Measurements from ENCODE around the gene DMKN.
"Not testable (repeated sequence)": the region's sequence is repeated elsewhere in the genome, so short reads cannot be mapped to it uniquely, and the experiment has no call there.

Gene DMKN

DNA sequence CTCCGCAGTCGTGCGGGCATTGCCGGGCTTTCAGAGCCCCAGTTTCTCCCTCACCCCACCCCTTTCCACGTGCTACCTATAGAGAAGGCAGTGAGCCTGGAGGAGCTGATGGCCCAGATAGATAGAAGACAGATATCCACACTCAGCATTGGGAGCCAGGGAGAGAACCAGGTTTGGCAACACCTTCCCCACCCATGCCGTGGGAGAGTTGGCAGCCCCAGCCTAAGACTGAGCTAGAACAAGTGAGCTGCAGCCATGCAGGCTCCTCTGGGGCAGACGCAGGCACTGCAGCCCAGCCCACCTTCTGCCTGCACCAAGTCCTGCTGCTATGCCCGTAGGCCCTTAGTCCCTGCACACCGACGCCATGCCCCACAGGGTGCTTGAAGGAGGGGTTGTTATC is 12.8 kb downstream of the DMKN start:
- DNase-seq (ENCODE audit: low read depth in 1 of 2, low spot score in 1 of 2) = no peak

DNA sequence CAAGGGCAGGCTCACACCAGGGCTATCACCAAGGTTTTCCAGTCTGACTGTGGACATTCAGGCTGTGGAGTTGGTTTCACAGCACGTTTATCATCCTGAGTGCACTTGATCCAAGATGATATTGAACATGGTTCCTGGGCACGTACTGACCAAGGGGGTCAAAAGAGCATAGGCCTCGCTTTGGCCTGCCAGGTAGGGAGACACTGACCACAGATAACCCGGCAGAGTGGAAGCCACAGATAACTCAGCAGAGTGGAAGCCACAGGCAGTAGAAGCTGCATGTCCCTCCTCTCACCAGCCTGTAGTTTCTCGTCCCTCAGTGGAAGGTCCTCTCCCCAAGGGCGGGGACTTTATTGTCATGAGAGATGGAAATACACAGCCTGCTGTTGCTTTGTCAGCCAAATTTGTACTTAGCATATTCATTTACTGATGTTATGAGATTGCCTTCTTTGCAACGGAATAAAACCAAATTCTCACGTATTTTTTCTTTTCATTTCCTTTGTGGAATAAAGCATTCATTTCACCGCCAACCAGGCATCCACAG is 14.4 kb downstream of the DMKN start:
- DNase-seq (ENCODE audit: low read depth in 1 of 2, low spot score in 1 of 2) = no peak

DNA sequence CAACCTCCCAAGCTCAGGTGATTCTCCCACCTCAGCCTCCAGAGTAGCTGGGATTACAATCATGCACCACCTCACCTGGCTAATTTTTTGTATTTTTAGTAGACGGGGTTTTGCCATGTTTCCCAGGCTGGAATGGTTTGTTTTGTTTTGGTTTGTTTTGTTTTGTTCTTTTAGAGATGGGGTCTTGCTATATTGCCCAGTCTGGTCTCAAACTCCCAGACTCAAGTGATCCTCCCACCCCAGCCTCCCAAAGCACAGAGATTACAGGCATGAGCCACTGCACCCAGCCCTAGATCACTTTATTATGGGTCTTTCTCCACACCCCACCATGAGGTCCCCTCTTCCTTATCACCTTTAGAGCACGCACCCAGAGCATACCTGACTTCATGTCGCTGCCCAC is 15.2 kb downstream of the DMKN start:
- DNase-seq (ENCODE audit: low read depth in 1 of 2, low spot score in 1 of 2) = no peak

DNA sequence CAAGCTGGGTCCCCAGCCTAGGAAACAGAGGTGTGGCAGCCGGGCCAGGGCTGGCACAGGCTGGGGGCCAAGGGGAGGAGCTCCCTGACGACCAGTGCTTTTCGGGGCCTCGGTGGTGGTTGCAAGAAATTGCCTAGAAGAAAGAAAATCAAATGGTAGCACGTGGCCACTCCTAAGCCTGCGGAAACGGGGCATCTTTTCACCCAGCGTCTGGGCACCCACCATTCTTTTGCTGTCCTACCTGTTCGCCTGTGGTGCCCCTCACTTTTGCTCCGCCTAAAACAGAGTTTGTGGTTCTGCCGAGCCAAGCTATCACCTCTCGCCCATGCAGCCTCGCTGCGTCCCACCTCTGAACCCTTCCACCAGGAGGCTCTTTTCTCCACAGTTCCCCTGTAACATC is 16.0 kb downstream of the DMKN start:
- no peak for DNase-seq (ENCODE audit: low read depth in 1 of 2, low spot score in 1 of 2)

DNA sequence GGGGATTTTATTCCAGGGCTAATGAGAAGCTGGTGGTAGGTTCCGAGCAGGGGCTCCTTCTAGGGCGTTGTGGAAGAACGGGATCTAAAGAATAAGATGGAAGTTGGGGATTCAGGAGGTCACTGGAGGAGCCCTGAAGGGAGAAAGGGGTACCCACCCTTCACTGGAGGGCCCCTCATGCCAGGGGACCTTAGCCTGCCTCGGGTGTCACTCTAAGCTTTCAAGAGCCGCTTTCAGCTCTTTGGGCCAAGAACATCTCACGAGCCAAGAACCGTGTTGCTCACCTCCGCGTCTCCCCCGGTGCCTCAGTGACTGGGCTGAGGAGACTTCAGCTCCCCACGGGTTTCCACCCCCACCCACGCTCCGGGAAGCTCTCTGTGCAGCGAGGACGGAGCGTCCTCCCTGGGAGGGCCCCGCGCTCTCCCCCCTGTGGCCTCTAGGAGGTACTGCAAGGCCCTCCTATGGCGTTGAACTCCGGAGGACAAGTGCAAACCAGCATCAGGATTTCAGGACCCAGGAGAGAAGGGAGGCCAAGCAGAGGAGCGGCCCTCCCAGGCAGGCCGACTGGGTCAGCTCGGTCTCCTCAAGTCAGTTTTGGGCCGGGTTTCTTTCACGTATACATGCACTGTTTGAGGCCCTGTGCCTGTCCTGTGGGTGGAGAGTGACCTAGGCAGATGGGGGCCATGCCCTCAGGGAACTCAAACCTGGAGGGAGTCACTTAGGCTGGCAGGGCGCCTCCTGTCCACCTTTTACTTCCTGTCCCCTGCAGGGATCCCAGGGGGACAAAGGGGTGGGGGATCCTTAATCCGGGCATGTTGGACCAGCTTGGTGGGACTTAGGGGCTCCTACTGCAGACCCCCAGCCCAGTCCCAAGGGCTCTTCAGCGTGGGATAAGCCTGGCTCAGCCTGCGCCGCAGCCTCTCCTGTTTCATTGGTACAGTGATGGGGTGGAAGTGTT is 18.1 kb downstream of the DMKN start:
- DNase-seq (ENCODE audit: low read depth in 1 of 2, low spot score in 1 of 2) = peak; percentile 33 to 57

DNA sequence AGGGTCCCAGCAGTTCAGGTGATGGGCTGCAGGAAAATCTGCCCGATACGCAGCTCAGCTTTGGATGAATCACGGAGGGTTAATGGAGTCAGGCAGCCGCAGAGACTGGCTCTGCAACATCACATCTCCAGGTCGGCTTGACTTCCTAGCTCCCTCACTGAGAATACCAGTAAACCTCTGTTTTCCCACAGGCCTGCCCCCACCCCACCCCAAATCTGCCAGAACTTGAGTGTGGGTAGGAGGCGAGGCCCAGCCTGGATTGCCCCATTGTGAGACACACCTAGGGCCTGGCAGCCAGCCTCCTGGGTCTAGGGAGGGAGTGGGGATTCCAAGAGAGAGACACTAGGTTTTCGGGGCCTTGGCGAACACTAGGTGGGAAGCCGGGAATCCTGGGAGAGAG is 19.5 kb downstream of the DMKN start:
- DNase-seq (ENCODE audit: low read depth in 1 of 2, low spot score in 1 of 2) = no peak

DNA sequence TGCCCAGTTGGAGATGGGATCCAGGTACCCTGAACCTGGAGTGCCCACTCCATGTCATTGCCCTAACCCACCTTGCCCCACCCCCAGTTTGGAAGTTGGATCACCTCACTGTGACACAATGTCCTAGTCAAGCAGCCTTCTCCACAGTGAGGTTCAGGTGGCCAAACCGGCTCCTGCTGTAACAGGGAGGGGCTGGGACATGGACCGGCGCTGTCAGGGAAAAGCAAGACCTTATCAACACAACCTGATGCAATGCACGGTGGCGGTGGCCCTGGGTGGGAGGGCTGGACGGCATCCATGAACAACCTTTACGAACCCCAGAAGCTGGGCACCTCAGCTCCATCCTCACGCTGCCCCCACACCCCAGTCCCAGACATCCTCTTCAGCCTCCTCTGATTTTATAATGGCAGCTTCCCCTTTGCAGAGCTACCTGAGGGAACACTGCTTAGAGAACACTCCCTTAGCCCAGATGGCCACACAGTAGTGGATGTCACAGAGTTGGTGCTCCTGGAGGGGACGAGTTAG is 21.6 kb downstream of the DMKN start:
- DNase-seq (ENCODE audit: low read depth in 1 of 2, low spot score in 1 of 2) = no peak

DNA sequence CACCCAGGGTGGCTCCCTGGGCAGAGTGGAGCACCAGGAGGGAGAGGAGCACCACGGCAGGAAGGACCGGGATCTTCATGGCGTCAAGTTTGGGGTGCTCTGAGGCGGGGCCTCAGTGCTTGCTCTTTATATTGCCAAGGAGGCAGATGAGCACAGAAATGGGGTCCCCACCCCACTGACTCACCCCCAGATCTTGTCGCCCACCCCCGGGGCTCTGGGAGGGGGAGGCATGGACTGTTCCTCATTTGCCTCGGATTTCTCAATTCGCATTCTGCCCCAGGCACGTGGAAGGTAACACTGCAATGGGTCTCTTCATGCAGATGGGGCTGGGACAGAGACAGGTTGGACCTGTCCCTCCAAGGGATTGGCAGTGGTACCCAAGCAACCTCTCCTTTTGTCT is 23.1 kb downstream of the DMKN start, which contains the start of gene KRTDAP:
Gene KRTDAP (minus strand): TSS at position 101 of the 400 bp plus-strand sequence. CDS start 22 bp downstream, at position 79.
- DNase-seq (ENCODE audit: low read depth in 1 of 2, low spot score in 1 of 2) = no peak

DNA sequence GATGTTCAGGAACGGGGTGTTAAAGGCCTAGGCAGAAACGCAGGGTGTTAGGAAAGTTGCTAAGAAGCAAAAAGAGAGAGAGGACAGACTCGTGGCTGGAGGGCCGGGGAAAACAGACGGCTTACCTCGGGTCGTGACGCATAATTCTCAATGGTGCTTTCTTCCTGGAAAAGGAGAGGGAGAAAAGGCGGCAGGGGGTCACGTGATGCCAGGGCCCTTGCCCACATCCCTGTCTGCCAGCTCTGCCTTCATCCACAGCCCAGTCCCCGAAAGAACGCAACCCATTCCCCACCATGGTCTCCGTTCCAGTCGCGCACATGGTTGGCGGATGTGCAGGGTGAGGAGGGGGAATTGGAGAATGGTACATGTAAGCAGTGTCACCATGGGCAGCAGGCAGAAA is 24.8 kb downstream of the DMKN start:
- DNase-seq (ENCODE audit: low read depth in 1 of 2, low spot score in 1 of 2) = no peak

DNA sequence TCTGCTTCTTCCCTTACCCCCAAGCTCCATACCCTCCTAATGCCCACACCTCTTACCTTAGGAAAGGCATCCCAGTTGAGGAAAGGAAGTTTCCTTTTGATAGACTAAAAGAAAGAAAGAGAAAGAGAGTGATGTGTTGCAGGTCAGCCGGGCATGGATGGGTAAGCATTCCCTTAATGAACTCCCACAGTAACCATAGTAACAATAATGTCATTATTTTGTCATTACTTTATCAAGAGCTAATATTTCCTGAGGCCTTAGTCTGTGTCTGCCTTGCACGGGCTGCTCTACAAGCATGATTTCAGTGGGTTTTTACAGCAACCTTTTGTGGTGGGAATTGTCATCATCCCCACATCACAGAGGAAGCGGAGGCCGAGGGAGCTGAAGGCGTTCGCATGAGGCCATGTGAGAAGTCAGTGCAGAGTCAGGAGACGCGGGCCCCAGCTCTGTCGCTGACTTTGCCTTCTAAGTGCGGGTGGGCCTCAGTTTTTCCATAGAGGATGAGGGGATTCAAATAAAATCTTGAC is 25.7 kb downstream of the DMKN start:
- no peak for DNase-seq (ENCODE audit: low read depth in 1 of 2, low spot score in 1 of 2)

DNA sequence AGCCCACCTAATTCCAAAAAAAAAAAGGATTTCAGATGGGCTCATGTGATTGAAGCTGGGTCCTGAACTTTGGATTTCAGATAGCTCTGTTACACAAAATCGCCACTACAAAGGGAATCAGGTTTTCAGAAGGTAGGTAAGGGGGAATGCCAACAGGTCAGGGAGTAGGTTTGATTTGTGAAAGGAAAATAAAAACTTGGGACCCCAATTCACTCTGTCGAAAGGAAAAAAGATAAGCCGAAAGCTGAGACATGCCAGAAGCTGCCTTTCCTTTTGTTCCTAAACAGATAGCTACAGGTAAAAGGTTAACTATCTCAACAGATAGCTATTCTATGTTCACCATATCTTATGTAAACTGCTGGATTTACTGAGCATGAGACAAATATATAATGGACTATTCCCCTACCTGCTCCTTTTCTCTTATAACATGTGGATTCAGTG is 27.2 kb downstream of the DMKN start:
- DNase-seq (ENCODE audit: low read depth in 1 of 2, low spot score in 1 of 2) = no peak

DNA sequence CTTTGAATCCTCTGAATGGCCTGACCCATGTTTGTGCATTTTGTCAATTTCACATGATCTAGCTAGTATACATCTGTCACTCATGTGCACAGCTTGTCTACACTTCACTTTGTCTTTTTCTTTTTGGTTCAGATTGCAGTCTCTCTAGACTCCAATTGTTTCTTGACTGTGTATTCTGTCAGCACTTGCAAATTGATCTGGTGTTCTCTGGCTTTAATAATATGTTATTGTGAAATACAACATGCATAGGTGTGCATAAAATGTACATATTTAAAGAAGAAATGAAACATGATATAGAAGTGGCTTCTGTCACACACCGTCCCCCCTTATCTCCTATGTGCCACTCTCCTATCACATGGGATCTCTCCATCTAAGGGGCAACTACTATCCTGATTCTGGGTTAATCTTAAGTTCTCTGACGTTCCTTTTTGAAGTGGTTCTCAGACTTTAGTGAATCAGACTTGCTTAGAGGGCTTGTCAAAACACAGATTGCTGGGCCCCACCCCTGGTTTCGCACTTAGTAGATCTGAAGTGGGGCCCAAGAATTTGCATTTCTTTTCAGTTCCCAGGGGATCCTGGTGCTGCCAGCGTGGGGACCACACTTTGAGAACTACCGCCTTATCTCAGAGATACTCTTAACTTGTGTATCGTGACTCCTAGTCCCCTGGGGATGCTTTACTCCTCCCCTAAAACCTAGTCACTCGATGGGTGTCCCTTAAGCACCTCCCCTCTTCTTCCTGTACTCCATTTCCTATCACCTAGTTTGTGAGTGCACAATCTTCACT is 29.0 kb downstream of the DMKN start:
- DNase-seq (ENCODE audit: low read depth in 1 of 2, low spot score in 1 of 2) = no peak

DNA sequence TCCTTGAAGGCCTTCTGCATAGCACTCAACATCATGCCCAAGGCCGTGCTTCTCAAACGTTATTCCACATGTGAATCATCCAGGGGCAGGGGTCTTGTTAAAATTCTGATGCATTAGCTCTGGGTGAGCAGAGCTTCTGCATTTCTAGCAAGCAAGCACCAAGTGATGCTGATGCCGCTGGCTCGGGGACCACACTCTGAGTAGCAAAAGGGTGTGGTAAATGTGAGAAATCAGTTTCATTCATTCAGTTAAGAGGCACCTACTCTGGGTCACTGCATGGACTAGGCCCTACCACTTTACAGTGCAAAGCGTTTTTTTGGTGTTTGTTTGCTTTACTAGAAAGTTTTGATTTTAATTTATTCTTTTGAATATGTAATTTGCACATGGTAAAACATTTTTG is 30.4 kb downstream of the DMKN start:
- DNase-seq (ENCODE audit: low read depth in 1 of 2, low spot score in 1 of 2) = no peak

DNA sequence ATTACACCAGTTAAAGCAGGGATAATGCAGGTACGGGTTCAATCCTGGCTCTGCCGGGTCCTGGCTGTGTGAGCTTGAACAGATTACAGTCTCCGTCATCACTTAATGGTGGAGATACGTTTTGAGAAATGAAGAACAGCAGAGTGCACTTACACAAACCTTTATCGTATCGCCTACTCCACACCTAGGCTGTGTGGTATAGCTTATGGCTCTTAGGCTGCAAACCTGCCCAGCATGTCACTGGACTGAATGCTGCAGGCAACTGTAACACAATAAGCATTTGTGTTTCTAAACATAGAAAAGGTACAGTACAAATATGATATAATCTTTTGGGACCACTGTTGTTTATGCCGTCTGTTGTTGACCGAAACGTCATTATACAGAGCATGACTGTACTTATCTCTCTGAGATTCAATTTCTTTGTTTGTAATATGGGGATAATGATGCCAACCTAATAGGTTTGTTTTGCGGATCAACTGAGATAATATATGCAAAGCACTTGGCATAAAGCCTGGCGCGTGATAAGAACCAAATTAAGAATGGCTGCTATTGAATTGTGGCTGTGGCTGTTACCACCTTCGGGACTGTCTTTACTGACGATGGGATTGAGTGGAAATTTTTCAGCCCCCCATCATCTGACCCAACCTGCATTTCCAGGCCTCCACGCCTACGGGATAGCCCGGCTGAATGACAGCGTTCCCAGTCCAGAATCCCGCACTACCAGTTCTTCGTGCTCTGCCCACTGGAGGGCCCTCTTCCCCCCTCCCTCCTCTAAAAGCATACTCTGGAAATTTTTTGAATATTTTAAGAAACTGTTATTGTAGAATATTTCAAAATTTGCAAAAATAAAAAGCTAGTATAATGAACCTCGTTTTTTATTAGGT is 34.4 kb downstream of the DMKN start:
- DNase-seq (ENCODE audit: low read depth in 1 of 2, low spot score in 1 of 2) = no peak

DNA sequence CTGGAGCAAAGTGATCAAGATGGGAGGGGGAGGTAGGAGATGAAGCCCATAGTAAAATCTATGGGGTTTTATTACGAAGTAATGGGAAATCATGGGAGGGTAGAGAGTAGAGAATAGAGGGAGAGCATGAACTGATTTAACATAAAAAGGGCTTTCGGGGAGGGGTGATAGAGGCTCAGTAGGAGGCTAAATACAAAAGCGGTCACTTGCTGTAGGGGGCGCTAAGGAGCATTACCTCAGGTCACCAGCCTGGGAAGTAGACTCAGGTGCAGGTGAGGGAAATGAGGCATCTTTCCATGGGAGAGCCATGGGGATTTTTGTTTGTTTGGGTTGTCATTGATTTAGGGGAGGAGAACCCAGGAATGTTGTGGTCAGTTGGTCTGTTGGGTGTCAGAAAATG is 37.3 kb downstream of the DMKN start:
- no peak for DNase-seq (ENCODE audit: low read depth in 1 of 2, low spot score in 1 of 2)

DNA sequence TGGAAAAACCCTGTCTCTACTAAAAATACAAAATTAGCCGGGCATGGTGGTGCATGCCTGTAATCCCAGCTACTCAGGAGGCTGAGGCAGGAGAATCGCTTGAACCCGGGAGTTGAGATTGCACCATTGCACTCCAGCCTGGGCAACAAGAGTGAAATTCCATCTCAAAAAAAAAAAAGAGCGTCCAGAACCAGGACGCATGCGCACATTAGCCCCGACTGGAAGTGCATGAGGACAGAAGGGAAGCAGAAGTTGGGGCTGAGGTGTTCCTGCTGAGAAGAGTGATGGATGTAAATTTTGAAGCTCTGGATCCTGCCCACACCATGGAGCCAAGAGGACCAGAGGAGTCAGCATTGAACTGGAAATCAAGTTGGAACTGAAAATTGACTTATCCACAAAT is 38.9 kb downstream of the DMKN start:
- not testable (repeated sequence) for DNase-seq (ENCODE audit: low read depth in 1 of 2, low spot score in 1 of 2)

DNA sequence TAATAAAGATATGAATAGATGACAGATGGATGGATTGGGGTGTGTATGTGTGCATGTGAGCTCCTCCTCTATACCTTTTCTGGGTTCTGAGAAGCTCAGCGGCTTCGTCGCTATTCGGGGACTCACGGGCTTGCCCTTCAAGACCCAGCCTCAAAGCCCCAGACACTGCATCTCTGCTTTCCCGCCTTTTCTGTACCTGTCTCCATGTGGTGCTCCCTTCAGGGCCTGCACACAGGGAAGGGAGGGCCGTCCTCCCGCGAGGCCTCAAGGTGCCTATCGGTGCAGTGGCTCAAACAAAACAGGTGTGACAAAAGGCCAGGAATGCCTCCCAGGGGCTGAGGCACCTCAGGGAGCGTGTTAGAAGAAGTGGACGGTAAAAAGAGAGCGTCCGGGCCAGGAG is 39.3 kb downstream of the DMKN start:
- DNase-seq (ENCODE audit: low read depth in 1 of 2, low spot score in 1 of 2) = no peak

DNA sequence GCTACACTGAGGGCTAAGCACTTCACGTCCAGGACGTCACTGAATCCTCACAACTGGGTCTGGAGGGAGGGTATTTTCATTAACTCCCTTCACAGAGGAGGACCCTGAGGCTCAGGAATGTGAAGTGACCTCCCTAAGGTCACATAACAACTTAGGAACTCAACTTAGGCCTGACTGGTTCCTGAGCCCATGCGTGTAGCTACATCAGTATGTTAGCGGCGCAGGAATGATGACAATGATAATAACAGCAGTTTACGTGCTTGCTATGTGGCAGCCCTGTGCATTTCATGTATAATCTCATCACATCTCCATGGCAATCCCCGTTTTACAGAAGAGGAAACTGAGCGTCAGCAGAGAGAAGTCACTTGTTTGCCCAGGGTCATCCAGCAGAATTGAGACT is 41.5 kb downstream of the DMKN start:
- DNase-seq (ENCODE audit: low read depth in 1 of 2, low spot score in 1 of 2) = no peak

DNA sequence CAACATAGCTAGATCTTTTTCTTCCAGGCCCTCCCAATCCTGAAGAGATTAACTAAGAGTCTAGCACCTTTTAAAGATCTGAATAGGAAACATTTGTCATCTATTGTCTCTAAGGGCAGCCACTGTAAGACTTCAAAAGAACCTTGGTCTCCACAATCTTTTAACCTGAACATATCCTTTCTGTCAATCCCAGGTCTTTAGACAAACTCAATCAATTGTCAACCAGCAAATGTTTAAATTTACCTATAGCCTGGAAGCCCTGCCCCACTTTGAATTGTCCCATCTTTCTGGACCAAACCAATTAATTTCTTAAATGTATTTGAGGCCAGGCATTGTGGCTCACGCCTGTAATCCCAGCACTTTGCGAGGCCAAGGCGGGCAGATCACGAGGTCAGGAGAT is 42.4 kb downstream of the DMKN start:
- not testable (repeated sequence) for DNase-seq (ENCODE audit: low read depth in 1 of 2, low spot score in 1 of 2)

DNA sequence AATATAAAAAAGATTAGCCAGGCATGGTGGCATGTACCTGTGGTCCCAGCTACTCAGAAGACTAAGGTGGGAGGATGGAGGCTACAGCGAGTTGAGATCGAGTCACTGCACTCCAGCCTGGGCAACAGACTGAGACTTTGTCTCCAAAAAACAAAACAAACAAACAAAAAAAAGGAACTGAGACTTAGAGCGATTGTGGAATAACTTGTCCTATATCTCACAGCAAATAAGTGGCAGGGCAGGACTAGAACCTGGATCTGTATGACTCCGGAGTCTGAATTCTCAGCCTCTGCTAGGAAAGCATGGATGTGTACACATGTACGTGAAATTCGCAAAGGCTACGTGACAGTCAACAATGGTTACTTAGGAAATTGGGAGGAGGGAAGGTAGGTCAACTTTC is 43.3 kb downstream of the DMKN start:
- no peak for DNase-seq (ENCODE audit: low read depth in 1 of 2, low spot score in 1 of 2)

All from activated T-helper 1 cell treated with anti-CD3 and anti-CD28 coated beads, Interleukin-2, amount 50 U/mL, for 16 hours (primary cell).